ENCODE data around the gene TBC1D5.

The TBC1D5 gene

DNA sequence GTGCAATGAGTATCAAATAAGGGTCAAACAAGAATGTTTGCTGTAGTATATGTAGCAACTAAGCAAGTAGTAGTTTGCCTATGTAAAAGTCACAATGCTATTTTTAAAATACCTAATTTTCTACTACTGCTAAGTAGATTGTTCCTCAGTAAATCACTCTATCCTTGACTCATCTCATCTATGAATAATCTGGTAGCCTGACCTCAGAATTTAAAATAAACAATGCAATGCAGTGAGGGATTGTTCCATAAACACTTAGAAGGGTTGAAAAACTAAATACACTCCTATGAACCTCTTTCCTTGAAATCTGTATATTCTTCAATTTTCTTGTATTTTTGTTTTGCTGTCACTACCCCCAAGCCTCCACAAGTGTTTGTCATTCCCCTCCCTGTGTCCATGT is 253.3 kb downstream of the TBC1D5 start:
- no peak for DNase-seq (ENCODE audit: low read depth in 2 of 2)

DNA sequence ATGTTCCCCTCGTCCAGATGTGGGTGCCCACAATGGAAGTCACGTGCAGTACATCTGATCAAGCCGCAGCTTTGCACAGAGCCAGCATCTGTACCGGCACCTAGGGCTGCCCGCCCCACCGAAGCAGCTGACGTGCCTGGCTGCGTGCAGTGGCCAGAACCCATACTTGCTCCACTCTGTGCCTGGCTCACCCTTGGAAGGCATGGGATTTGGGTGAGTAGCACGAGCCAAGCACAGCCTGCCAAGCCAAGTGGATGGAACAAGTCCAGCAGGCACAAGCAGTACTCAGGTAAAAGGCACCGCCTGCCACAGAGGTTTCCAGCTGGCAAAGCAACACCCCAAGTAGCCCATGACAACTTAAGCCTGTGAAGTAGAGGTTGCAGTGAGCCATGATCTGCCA is 261.3 kb downstream of the TBC1D5 start:
- no peak for DNase-seq (ENCODE audit: low read depth in 2 of 2)

GRCh38 chr3:17479681-17480405 is 262.6 kb downstream of the TBC1D5 start:
- no peak for DNase-seq (ENCODE audit: low read depth in 2 of 2)

- no peak for DNase-seq (ENCODE audit: low read depth in 2 of 2)
These were observed 263.8 kb downstream of the TBC1D5 start for GRCh38 chr3:17478673-17479072.

GRCh38 chr3:17473761-17474160 is 268.7 kb downstream of the TBC1D5 start:
- no peak for DNase-seq (ENCODE audit: low read depth in 2 of 2)

- DNase-seq (ENCODE audit: low read depth in 2 of 2) = no peak
These were observed 272.5 kb downstream of the TBC1D5 start for GRCh38 chr3:17469954-17470353.

DNA sequence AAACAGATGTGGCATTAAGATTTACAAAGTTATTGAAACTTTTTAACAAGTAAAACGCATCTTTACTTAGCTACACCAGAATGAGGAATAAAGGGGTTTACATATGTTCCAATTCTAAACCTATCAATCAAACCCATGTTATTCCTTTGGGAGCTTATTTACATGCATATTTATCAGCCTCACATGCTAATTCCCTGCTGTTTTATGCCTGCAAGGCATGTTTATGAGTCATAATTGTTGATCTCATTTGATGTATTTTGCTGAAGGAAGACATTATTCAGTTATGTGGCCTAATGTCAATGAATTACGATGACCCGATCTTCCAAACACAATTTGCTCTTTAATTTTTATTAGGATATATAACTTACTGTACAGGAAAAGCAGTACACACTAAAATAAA is 272.9 kb downstream of the TBC1D5 start:
- no peak for DNase-seq (ENCODE audit: low read depth in 2 of 2)

DNA sequence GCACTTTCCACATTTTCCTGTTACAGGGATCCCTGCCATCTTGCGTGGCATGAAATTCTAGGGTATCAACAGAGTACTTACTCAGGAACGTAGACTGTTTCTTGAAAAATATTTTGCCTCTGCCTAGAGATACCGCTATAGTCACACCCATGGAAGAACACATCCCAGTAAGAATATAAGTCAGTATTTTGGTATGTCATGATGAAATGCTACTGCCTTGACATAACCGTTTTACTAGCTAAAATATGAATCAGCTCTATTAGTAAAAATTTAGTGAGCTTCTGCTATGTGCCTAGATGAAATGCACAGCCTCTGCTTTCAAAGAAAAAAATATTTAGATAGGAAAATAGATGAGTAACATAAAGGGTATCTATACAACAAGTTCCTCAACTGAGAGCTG is 276.4 kb downstream of the TBC1D5 start:
- no peak for DNase-seq (ENCODE audit: low read depth in 2 of 2)

GRCh38 chr3:17459470-17459993 is 282.9 kb downstream of the TBC1D5 start:
- no peak for DNase-seq (ENCODE audit: low read depth in 2 of 2)

GRCh38 chr3:17456650-17457049 is 285.8 kb downstream of the TBC1D5 start:
- no peak for DNase-seq (ENCODE audit: low read depth in 2 of 2)

GRCh38 chr3:17456046-17456445 is 286.4 kb downstream of the TBC1D5 start:
- DNase-seq (ENCODE audit: low read depth in 2 of 2) = no peak

GRCh38 chr3:17444865-17445264 is 297.6 kb downstream of the TBC1D5 start:
- no peak for DNase-seq (ENCODE audit: low read depth in 2 of 2)

GRCh38 chr3:17443142-17443541 is 299.3 kb downstream of the TBC1D5 start:
- no peak for DNase-seq (ENCODE audit: low read depth in 2 of 2)

DNA sequence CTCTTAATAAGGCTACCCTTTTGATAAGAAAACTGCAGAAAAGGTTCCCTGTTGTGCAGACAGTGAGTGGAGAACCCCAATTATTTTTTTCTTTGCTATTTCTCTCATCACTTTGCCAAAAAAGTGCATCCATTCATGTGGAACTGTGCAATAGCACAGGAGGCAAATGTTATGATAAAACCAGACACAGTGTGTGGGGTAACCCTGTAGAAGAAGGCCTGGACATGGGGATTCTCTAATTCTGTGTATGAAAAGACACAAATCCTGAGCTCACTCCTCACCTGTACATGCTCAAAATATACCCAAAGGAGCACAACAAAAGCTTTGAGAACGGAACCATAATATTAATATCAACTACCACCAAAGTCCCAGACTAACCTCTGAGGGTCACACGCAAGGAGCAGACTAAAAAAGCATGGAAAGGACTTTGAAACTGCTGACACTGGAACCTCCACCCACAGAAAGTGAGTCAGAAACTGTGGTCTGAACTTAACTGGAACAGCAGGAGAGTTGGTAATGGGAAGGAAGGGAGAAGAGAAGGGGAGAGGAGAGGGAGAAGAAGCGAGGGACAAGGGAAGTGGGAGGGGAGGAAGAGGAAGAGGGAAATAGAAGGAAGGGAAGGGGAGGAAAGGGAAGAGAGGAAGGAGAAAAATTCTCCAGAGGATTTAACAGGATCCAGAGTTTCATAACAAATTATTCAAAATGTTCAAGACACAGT is 299.9 kb downstream of the TBC1D5 start:
- no peak for DNase-seq (ENCODE audit: low read depth in 2 of 2)

DNA sequence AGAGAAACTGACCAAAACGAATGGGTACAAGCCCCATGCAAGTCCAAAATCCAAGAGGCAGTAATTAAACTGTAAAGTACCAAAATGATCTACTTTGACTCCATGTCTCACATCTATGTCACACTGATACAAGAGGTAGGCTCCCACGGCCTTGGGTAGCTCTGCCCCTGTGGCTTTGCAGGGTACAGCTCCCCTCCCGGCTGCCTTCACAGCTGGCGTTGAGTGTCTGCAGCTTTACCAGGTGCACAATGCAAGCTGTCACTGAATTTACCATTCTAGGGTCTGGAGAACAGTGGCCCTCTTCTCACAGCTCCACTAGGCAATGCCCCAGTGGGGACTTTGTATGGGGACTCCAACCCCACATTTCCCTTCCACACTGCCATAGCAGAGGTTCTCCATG is 308.6 kb downstream of the TBC1D5 start:
- no peak for DNase-seq (ENCODE audit: low read depth in 2 of 2)

DNA sequence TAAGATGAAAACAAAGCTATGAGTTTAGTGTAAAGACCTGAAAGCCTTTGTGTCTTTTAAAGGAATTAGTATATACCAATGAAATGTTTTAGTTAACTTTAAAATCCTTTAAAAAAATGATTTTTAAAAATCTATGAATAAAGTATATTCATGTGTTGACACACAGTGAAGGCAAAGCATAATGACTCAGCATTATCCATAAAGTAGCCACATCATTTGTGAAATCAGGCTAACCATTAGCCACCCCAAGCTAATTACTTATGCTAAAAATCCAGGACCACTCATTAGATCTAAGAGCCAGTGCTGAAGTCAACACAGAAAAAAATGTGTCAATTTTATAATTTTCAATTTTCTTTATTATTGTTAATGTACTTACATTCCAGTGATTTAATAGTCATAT is 310.2 kb downstream of the TBC1D5 start:
- no peak for DNase-seq (ENCODE audit: low read depth in 2 of 2)

- no peak for DNase-seq (ENCODE audit: low read depth in 2 of 2)
These were observed 310.9 kb downstream of the TBC1D5 start for GRCh38 chr3:17431484-17432045.

DNA sequence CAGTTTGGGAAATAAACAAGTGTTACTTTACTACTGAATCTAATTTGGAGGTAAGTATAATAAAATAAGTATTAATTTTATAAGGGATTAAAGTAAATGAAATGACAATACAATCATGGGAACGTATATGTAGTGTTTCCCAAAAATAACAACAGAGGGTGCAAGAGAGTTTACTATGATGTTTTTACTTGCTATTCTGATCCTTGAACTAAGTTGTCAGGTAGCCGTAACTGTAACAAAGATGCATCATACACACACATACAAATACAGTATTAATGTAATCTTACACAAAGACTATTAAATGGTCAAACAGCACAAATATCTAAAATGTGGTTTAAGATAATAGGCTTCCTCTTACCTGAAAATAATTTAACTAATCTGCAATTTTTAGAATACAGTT is 311.4 kb downstream of the TBC1D5 start:
- DNase-seq (ENCODE audit: low read depth in 2 of 2) = no peak

GRCh38 chr3:17430582-17430981 is 311.8 kb downstream of the TBC1D5 start:
- DNase-seq (ENCODE audit: low read depth in 2 of 2) = no peak

- DNase-seq (ENCODE audit: low read depth in 2 of 2) = no peak
These were observed 318.5 kb downstream of the TBC1D5 start for GRCh38 chr3:17423786-17424536.

DNA sequence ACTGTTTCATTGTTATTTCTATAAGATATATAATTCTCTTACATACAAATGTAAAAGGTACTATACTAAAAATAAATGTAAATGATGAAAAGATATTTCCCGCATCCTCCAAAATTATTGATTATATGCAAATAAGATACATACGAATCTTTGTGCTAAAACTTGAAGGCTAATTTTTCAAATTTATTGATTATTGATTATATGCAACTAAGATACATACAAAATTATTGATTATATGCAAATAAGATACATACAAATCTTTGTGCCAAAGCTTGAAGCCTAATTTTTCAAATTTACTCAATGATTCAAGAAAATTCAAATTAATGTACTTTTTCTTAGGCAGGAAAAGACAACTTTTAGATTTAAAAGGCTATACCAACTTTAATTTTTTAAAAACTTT is 319.8 kb downstream of the TBC1D5 start:
- no peak for DNase-seq (ENCODE audit: low read depth in 2 of 2)

DNA sequence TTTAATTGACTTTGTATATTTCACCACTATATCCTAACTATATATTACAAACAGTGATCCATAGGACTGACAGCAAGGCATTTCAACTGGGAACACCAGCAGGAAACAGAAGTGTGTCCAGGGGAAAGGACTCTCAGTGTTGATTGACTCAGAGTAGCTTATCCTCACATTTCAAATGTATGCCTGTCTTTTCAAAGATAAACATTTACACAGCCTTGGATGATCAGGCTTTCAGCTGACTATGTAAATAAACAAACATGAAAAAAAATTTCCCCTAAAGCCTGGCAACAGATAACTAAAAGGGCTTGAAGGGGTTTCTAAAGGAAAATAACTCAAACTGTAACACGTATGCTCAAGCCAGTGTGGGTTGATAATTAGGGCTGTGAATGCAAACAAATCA is 321.8 kb downstream of the TBC1D5 start:
- DNase-seq (ENCODE audit: low read depth in 2 of 2) = no peak
